ENCODE data around the gene CACHD1.

The CACHD1 gene

DNA sequence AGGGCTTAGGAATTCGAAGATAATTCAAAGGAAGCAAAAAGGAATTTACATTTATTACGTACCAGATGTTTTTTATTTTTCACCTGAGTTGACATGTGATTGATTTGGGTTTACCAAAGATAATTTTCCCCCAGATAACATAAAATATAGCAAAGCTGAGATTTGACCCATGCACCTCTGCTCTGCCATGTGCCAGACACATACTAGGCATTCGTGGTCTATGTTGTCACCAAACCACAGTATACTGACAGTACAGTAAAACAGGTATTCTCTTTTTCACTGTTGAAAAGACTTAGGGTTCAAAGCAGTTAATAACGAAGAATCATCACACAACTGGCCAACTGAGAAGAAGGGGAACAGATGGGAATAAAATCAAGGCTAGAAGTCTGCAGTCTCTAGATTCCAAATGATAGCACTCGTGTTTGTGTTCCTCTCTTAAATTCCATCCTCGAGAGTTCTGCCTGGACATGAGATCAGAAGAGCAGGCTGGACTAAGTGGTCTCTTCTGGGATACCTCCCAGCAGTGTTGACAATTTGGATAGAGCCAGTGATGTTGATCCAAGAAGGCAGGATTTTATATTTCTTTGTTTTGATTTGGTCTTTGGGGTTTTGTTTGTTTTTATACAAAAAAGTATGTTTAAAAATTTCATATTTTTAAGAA, 189.7 kb downstream of the CACHD1 start:
- DNase-seq (ENCODE audit: low read depth): no peak

DNA sequence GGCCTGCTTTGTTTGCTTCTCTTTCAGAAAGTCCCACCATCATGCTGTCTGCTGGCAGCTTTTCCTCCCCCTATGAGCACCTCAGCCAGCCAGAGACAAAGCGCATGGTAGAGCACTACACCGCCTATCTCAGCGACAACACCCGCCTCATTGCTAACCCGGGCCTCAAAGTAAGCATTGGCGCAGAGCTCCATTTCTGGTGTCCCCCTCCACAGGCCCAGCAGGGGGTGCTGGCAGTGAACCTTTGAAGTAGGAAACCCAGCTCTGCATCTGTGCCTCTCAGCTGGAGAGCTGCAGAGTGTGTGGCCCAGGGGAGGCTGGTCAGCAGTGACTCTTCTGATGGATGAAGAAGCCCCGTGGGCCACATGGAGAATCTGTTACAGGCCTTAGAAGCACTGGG, 193.7 kb downstream of the CACHD1 start:
- DNase-seq (ENCODE audit: low read depth): no peak

DNA sequence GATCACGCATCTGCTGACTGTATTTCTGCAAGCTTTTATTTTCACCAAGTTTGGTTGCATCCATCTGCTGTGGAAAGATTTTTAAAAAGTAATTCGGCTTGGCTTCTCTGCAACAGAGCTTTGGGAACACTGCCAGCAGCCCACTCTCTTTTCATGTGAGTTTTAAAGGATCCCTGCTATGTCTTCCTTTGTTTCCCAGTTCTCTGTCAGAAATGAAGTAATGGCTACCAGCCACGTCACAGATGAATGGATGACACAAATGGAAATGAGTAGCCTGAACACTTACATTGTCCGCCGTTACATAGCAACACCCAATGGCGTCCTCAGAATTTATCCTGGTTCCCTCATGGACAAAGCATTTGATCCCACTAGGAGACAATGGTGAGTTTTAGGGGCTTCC, 194.4 kb downstream of the CACHD1 start:
- no peak for DNase-seq (ENCODE audit: low read depth)

DNA sequence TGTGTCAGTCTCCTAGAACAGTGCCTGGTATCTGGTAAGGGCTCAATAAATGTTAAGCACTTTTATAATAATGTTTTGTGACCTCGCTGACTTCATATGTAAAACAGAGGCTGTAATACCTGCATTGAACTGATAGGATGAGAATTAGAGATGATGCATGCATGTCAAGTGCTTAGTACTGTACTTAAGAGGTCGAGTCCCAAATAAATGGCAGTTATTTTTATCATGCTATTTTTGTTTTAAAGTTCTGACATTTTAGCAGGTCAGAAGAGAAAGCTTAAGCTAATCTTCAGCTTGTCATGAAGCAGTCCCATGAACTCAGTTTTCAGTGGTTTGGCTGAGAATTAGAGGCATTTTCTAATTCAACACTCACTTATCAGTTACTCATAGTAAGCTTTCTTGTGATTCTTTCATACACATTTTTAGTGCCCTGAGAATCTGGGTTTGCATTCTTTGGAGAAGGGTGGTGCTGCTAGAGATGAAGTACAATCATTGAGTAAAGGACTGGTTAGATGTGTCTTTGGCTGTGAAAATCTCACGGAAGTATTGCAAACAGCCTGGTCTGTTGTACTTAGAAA, 199.3 kb downstream of the CACHD1 start:
- no peak for DNase-seq (ENCODE audit: low read depth)

DNA sequence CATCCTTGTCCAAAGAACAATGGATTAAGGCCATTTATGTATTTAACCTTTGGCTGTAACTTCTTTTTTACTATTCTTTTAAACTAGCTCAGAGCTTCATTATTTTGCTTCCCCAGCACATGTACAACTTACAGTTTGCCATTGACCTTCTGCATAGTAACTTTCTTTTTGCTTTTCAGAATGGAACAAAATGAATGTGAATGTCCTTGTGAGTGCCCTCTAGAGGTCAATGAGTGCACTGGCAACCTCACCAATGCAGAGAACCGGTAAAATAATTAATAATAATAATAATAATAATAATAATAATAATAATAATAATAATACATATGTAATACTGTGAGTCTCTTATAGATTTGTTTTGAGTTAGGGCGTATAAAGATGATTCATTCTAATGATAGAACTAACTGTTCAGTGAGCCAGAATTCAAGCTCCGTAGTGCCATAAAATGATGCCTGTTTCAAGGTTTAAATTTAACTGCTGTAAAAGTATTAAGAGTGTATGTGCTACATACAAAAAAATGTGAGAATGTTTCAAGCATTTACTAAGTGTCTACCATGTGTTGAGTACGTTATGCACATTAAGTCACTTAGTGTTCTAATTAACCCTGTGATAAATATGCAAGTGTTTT, 205.9 kb downstream of the CACHD1 start:
- no peak for DNase-seq (ENCODE audit: low read depth)

DNA sequence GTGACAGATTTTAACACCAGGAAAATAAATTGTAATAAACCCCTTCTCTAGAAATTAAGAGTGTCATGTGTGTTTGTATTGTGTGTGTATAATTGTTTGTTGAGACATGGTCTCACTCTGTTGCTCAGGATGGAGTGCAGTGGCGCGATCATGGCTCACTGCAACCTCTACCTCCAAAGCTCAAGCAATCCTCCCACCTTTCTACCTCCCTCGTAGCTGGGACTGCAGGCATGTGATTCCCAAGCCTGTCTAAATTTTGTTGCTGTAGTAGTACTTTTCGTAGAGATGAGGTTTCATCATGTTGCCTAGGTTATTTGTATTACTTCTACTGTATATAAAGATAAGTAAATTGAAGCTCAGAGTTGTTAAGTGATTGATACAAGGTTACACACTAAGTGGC, 206.5 kb downstream of the CACHD1 start:
- DNase-seq (ENCODE audit: low read depth): no peak

DNA sequence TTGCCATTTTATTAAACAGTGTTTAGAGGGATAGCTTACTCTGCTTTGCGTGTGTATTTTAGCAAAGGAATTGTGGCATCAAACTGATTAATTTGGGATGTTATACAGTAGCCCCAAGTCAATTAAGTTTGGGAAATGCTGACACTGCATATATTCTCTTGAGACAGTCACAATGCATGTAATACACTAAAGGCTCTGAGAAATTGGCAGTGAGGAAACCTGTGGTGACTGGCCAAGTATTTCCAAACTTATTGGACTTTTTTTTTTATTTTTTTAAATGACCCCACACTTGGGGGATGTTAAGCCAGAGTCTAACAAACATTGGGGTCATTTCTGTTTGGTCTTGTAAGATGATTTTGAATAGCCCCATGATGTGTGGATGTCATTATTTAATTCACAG, 207.6 kb downstream of the CACHD1 start:
- DNase-seq (ENCODE audit: low read depth): no peak

DNA sequence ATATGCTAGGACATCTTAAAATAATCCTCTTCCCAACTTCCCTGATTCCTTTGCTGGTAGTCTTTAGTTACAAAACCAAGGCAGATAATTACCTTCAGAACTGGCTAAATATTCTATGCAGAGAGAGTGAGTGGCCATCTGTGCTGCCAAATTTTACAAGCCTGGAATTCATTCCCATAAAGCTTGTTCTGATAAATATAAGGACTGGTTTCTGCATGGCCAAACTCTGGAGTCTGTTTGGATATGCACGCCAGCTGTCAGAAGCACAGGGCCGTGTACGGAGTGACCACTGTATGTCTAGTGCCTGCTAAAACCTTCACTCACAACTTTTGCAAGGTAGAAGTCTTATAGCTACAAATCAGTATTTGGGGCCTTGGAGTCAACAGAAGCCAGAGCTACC, 208.4 kb downstream of the CACHD1 start:
- no peak for DNase-seq (ENCODE audit: low read depth)

DNA sequence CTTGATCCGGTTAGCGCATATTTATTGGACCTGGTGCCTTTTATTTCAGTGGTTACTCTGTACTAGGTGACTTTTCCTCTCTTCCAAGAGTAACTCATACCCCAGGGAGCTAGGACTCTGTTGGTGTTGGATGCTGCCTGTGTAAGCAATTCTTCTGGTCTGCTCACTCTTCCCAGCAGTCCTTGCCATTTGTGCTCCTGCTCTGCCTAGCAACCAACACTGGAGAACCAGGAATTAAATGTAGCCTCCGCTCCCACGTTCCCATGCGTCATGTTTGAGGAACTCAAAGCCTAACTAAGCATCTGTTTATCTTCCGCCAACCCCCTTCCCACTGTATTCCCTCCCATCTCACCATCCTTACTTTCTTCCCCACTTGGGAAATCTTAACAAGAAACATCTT, 209.2 kb downstream of the CACHD1 start:
- no peak for DNase-seq (ENCODE audit: low read depth)

DNA sequence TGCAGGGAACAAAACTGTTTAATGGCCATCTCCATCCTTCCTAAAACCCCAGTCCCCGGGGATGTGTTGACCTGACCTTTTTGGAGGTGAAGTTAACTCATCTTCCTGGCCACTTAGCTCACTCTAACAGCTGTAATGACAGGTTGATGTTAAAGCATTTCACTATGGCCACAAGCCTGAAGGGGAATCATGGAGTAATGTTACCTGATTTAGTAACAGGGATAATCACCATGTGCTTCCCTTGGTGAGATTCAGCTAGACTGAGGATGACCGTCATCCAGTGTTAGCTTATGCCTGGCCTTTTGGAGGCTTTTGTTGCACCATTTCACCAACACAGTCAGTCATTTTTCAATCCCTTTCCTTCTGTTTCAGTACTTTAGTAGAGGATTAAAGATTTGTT, 210.7 kb downstream of the CACHD1 start:
- DNase-seq (ENCODE audit: low read depth): no peak

DNA sequence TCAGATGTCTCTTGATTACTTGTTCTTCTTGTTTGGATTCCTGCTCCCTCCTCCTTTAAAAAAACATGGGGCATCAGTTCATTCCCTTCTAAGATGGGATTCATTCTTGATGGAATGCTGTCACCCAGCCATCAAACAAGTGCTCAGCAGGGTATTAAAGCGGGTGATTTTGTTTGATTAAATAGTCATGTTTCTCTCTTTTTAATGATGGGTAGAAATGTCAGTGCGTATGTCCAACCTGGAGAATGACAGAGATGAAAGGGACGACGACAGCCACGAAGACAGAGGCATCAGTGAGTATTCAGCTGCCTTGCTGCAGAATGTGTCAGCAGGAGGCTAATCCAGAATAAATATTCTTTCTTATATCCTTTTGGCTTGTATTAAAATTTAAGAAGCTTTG, 211.1 kb downstream of the CACHD1 start:
- no peak for DNase-seq (ENCODE audit: low read depth)

DNA sequence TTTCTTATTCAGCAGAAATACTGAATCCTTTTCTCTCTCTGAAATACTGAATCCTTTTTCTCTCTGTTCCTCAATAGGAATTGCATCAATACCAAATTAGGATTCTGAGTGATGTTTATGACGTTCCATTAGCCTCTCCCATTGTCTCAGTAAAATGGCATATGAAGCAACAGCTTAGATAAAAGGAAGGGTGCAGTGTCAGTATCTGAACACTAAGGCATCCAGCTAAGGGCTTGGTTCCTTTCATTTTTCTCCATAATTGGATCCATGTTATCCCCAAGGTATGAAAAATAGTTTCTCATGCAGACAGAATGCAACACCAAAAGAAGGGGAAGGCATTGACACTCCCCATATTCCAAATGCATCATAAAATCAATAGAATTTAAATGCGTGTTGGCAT, 213.5 kb downstream of the CACHD1 start:
- DNase-seq (ENCODE audit: low read depth): no peak

DNA sequence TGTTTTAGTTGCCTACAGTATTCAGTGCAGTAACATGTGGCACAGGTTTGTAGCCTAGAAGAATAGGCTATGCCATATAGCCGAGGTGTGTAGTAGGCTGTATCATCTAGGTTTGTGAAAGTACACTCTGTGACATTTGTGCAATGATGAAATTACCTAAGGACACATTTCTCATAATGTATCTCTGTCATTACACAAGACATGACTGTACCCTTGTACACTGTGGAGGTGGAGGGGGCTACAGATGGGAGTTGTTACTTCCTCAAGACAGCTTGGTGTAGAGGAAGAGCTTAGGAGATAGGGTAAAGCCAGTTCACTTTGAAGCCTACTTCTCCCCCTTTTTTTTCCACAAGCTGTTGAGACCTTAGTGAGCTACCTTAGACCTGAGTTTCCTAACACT, 215.3 kb downstream of the CACHD1 start:
- no peak for DNase-seq (ENCODE audit: low read depth)

DNA sequence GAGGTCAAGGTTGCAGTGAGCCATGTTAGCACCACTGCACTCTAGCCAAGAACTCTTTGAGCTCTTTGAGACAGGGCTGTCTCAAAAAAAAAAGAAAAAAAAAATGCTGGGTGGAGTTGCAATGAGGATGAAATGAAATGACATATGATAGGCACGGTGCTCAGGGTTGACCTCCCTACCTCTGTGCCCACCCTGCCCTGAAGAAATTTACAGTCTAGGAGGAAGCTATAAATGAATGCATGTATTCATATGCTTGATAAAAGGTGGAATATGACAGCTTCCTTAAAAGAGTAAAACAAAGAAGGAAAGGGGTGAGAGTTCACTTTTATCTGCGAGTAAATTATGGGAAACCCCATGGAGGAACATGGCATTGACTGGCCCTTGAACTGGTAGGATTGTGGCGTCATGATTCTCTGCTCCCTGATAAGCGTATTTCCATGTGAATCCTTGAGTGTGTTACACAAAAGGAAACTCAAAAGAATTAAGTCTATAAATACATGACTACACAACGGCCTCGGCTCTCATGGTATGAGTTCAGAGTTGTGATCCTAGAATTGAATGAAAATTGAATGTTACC, 215.9 kb downstream of the CACHD1 start:
- no peak for DNase-seq (ENCODE audit: low read depth)

DNA sequence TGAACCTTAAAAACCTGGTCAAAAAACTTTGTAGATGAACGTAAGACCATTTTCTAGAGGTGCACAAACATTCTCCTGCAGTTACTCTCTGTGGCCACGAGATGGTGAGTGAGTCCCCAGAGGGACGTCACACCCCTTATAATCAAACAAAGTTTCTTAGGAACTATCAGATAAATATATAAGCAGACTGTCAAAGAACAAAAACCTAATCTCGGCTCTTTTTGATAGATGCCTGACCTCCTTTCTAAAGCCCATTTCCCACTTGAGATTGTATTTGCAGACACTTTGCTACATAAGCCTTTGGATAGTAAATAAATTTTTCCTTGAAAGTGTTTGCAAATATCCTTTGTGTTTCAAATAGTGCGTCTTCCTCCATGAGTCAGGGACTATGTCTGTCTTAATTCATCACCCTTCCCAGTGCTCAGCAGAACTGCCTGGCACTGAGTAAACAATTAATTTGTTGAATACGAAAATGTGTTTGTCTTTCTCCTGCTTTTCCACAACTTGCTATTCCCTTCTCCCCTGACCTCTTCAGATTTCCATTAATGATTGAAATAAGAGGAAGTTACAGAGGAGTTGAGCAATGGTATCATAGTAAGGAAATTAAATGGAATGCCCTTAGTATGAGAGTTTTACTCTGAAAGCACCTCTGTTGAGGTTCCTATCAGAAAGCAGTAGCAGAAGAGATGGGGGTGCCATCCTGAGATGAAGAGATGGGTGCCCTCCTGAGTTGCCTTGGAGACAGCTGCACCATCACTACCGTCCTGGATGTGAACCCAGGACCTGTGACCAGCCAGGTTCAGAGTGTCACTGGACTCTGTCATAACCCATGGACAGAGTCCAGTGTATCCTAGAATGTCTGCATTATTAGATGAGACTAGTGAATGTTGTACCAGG, 217.1 kb downstream of the CACHD1 start:
- DNase-seq (ENCODE audit: low read depth): no peak

DNA sequence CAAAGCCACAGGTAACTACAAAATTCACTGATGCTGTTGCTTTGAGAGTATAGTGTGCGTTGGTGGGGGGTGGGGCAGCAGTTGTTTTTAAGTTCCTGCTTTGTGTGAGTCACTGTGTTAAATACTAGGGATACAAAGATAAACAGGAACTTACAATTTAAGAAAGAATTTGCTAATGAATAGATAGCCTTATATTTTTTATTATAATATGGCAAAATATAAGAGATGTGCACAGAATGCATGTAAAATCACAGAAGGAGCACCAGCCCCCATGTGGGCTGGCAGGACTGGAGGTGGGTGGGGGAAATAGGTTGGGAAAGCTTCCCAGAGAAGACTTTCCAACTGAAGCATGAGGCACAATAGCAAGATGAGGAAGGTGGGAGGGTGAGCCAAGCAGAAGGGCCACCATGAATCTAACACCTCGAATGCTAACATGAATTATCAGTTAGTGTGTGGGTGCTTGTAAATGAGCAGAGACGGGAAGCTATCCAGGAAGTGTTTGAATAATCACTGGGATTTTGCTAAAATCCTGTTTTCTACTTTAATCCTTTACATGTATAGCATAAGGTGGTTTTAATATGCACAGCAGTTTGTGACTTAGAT, 217.9 kb downstream of the CACHD1 start:
- no peak for DNase-seq (ENCODE audit: low read depth)

DNA sequence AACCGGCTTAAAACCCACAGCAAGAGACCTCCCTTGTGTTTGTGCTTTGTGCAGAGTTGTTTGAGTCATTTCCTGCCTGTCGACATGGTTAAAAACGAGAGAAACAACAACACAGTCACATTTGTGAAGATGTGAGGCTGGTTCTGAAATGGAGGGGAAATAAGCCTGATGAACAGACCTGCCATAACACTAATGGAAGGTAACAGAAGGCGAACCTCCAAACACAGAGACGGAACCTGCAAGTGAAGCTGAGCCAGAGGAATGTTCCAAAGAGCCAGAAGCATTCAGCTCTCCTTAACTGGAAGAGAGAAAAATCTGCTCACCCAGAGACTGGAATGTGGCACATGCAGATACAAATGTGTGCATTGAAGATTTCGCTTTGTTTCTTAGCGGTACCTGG, 221.7 kb downstream of the CACHD1 start:
- DNase-seq (ENCODE audit: low read depth): no peak

DNA sequence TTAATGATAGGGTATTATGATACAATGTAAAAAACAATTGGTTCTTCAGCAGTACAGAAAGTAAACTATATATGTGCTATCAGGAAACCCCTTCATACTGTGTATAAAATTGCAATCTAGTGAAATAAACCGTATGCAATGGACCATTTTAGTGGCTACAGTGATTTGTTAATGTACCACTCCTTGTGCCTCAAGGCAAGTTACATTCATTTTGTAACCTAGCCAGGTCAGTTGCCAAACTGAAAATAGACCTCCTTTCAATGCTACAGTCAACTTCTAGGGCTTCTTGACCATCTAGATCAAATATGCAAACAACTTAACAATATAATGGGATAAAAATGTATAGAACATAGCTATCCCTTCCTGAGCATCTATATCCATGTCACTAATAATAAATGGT, 223.0 kb downstream of the CACHD1 start:
- no peak for DNase-seq (ENCODE audit: low read depth)

DNA sequence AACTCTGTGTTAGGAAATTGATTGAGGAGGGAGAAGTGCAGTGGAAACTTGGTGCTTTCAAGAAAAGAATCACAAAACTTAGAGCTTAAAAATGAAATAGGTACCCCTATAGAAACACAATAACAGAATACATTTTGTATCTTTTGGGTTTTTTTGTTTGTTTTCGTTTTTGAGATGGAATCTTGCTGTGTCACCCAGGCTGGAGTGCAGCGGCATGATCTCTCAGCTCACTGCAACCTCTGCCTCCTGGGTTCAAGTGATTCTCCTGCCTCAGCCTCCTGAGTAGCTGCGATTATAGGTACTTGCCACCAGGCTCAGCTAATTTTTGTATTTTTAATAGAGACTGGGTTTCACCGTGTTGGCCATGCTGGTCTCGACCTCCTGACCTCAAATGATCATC, 223.5 kb downstream of the CACHD1 start:
- DNase-seq (ENCODE audit: low read depth): no peak

DNA sequence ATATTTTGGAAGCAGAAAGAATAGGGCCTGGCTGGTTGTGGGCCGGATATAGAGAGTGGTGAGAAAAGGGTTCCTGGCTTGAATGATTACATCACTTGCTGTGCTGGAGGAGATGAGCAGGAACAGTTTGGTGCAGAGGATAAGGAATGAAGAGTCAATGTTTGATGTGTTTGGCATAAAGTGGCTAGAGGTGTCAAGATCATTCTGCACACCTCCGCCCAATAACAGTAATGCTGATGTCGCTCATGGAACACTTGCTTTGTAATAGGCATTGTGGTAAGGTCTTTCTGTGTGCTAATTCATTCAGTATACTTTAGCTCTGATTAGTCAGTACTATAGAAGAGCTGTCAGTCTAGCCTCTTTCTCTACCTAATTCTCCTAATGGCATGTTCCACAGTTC, 226.9 kb downstream of the CACHD1 start:
- DNase-seq (ENCODE audit: low read depth): no peak

DNA sequence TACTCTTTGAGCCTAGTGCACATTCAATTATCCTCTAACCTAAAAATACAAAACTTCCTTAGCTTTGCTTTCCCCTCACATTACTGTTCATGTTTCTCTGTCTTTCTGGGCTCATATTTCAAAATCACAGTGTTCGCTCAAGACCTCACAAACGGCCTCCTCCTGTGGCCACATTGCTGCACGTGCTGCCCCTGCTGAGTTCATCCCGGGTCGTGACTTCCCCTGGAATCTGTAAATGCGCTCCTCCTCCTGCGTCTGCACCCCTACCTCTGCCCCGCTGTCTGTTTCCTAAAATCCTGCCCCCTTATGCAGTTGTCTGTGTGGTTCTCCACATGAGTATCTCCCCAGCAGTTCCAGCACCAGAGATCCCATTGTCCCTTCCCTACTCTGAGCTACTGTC, 229.4 kb downstream of the CACHD1 start:
- DNase-seq (ENCODE audit: low read depth): no peak

DNA sequence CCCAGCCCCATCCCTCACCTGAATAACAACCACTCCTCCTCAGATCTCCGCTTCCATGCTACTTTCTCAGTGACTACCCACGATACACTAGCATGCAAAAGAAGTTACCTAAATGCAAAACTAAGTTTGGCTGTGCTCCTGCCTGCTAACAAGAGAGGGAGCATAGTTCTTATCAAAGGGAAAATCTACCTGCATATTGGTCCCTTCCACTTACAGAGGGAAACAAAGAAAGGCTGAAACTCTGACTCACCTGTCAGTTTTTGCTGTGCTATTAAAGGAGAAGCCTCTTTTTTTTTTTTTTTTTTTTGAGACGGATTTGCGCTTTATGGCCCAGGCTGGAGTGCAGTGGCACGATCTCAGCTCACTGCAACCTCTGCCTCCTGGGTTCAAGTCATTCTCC, 231.1 kb downstream of the CACHD1 start:
- DNase-seq (ENCODE audit: low read depth): no peak

All from activated T-helper 1 cell treated with Interleukin-2 at 50 U/mL for 16 hours (primary cell).